ENCODE measurements around the gene ZDHHC11.
"Not testable (repeated sequence)": the region's sequence is repeated elsewhere in the genome, so short reads cannot be mapped to it uniquely, and the experiment has no call there.

DNA sequence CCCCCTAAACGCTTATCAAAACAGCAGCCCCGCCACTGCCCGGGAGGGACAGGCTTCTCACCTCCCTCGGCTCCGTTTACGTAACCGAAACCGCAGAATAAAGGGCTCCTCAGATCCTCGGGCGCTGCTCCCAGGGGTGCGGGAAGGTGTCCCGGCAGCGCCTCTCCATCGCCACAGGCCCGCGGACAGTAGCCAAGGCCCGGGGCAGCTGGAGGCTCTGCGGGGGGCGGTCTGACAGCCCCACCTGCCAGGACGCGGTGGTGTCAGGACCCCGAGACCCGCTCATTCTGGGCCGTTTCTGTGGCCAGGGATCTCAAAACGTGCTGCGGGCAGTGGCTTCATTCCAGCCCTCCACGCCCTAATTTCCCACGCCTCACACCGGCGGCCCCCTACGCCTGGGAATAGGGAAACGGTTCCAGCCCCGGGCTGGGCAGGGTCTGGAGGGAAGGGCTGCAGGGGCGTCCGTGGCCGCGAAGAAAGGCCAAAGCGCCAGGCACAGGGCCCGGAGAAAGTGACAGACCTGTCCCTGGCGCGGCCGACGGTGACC is 66.8 kb downstream of the ZDHHC11 start:
- TF ChIP-seq CTCF (IDR thresholded peaks at IDR 0.05), result not testable (repeated sequence)
- TF ChIP-seq POLR2A (IDR thresholded peaks at IDR 0.05), result peak in 1 of 3 donors; percentile 15
